Right lobe of liver (tissue), 4 donors: ENCODE results near the gene SMC1B.

Experiments
- POLR2A ChIP-seq: fragments of 450-650 bp; IDR thresholded peaks from one replicate; pipeline ENCODE4 v1.6.1; 2017; ENCODE audit warnings: antibody characterized with exemption, mild to moderate bottlenecking
- TF ChIP-seq, protein P1 (sequence below), 4 donors: fragments of 200-600 bp in 3 of 4; fragments of 450-650 bp in 1 of 4; IDR thresholded peaks; one replicate each; pipeline versions ENCODE4 v1.5.1 to v1.8.0; 2016 to 2022; ENCODE audit warnings: antibody characterized with exemption in 4 of 4, mild to moderate bottlenecking in 2 of 4
- donor health status: DM: no; HTN: no; CAD: no.
- donor health status: DM: no; HTN: no; CAD: no.
- donor health status: DM: no; HTN: yes; CAD: no.

DNA sequence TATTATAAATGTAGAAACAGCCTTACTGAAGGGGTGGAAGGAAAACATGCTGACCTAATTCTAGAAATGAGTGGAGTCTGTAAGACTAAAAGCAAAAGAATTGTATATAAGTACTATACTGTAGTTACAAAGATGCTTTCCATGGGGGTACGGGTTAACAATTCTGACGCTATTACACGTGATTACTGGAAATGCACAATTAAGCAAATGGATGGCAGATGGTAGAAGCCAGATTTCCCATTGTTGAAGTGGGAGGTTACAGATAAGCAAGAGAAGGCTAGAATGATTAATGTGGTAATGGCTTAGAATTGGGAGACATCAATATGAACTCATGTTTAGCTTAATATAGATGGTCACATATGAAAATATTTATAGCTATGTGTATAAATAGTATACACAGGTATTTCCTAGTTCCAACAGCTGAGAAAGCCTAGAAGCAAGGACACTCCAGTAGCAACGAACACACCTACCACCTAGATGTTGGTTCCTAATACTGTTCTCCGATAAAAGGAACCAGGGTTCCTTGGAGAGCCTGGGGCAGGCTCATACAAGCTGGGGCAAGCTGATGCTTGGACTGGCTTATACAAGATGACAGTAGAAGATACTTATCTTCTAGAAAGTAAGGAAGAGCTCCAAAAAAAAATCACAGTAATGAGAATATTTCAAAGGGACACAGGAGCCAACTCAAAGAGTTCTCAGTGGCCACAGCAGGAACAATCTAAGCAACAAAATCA is 13.5 kb downstream of the SMC1B start:
- TF ChIP-seq, protein P1, sequence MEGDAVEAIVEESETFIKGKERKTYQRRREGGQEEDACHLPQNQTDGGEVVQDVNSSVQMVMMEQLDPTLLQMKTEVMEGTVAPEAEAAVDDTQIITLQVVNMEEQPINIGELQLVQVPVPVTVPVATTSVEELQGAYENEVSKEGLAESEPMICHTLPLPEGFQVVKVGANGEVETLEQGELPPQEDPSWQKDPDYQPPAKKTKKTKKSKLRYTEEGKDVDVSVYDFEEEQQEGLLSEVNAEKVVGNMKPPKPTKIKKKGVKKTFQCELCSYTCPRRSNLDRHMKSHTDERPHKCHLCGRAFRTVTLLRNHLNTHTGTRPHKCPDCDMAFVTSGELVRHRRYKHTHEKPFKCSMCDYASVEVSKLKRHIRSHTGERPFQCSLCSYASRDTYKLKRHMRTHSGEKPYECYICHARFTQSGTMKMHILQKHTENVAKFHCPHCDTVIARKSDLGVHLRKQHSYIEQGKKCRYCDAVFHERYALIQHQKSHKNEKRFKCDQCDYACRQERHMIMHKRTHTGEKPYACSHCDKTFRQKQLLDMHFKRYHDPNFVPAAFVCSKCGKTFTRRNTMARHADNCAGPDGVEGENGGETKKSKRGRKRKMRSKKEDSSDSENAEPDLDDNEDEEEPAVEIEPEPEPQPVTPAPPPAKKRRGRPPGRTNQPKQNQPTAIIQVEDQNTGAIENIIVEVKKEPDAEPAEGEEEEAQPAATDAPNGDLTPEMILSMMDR (IDR thresholded peaks at IDR 0.05) = no peak
- no peak for TF ChIP-seq POLR2A
